ENCODE measurements around the gene COL27A1. TPM values are rescaled to one million over a fixed set of nuclear protein-coding genes. Genes with fewer than 3 reads are reported as not detected.

The COL27A1 gene
- total RNA-seq, 1 experiment from 2014 or later: 20.1 TPM

GRCh38 chr9:114180696-114181606 lies 25.6 kb downstream of the COL27A1 start:
- no peak for DNase-seq
- intact Hi-C loops (cut with micrococcal nuclease; ENCODE audit: unreplicated experiment): no loop called here
- Mint-ChIP-seq H3K27ac (ENCODE audit: unreplicated experiment) (no peak overlapping the region), H3K9me3 (ENCODE audit: low read depth, unreplicated experiment) (no peaks in the 10 kb centered on the region), H3K27me3 (ENCODE audit: unreplicated experiment) (no peaks in the 10 kb centered on the region), H3K36me3 (ENCODE audit: insufficient read depth, unreplicated experiment) (peaks cover 4% of the 10 kb centered on the region), H3K4me1 (ENCODE audit: low read depth, unreplicated experiment) (no peaks in the 10 kb centered on the region), H3K4me3 (ENCODE audit: low read depth, unreplicated experiment) (no peak overlapping the region)
- CTCF ChIA-PET: interaction anchor here (0.6 kb wide), 1 partner anchor 72 kb away, joined by 3 read pairs; no protein-coding TSS in a partner anchor
- TF ChIP-seq CTCF (IDR thresholded peaks at IDR 0.05; ENCODE audit: unreplicated experiment): no peak
- BruUV-seq (replicated peaks): no TSS peak

- BruUV-seq (replicated peaks): no TSS peak
- no peak for TF ChIP-seq CTCF (IDR thresholded peaks at IDR 0.05; ENCODE audit: unreplicated experiment)
- Mint-ChIP-seq H3K9me3 (ENCODE audit: low read depth, unreplicated experiment) (no peaks in the 10 kb centered on the region), H3K27me3 (ENCODE audit: unreplicated experiment) (no peaks in the 10 kb centered on the region), H3K36me3 (ENCODE audit: insufficient read depth, unreplicated experiment) (peaks cover 9% of the 10 kb centered on the region), H3K4me3 (ENCODE audit: low read depth, unreplicated experiment) (no peak overlapping the region), H3K4me1 (ENCODE audit: low read depth, unreplicated experiment) (no peaks in the 10 kb centered on the region), H3K27ac (ENCODE audit: unreplicated experiment) (no peak overlapping the region)
- intact Hi-C loops (cut with micrococcal nuclease; ENCODE audit: unreplicated experiment): no loop called here
- no peak for DNase-seq
- CTCF ChIA-PET: no interaction called here
Measured at GRCh38 chr9:114181607-114182409, 26.5 kb downstream of the COL27A1 start.

GRCh38 chr9:114183006-114183405 lies 27.7 kb downstream of the COL27A1 start:
- CTCF ChIA-PET: no interaction called here
- Mint-ChIP-seq H3K4me3 (ENCODE audit: low read depth, unreplicated experiment) (no peak overlapping the region), H3K9me3 (ENCODE audit: low read depth, unreplicated experiment) (no peaks in the 10 kb centered on the region), H3K27me3 (ENCODE audit: unreplicated experiment) (no peaks in the 10 kb centered on the region), H3K4me1 (ENCODE audit: low read depth, unreplicated experiment) (no peaks in the 10 kb centered on the region), H3K36me3 (ENCODE audit: insufficient read depth, unreplicated experiment) (peaks cover 5% of the 10 kb centered on the region), H3K27ac (ENCODE audit: unreplicated experiment) (no peak overlapping the region)
- no peak for TF ChIP-seq CTCF (IDR thresholded peaks at IDR 0.05; ENCODE audit: unreplicated experiment)
- intact Hi-C loops (cut with micrococcal nuclease; ENCODE audit: unreplicated experiment): no loop called here
- no peak for DNase-seq
- no TSS peak for BruUV-seq (replicated peaks)

GRCh38 chr9:114184071-114184470 lies 28.7 kb downstream of the COL27A1 start:
- BruUV-seq (replicated peaks): no TSS peak
- Mint-ChIP-seq H3K36me3 (ENCODE audit: insufficient read depth, unreplicated experiment) (peaks cover 5% of the 10 kb centered on the region), H3K9me3 (ENCODE audit: low read depth, unreplicated experiment) (no peaks in the 10 kb centered on the region), H3K27me3 (ENCODE audit: unreplicated experiment) (no peaks in the 10 kb centered on the region), H3K4me3 (ENCODE audit: low read depth, unreplicated experiment) (no peak overlapping the region), H3K27ac (ENCODE audit: unreplicated experiment) (no peak overlapping the region), H3K4me1 (ENCODE audit: low read depth, unreplicated experiment) (no peaks in the 10 kb centered on the region)
- CTCF ChIA-PET: no interaction called here
- intact Hi-C loops (cut with micrococcal nuclease; ENCODE audit: unreplicated experiment): no loop called here
- TF ChIP-seq CTCF (IDR thresholded peaks at IDR 0.05; ENCODE audit: unreplicated experiment): no peak
- no peak for DNase-seq
